Measurements from ENCODE around the gene SLC5A1.

The SLC5A1 gene
- total RNA-seq, result 0 reads per million in 2 donors

DNA sequence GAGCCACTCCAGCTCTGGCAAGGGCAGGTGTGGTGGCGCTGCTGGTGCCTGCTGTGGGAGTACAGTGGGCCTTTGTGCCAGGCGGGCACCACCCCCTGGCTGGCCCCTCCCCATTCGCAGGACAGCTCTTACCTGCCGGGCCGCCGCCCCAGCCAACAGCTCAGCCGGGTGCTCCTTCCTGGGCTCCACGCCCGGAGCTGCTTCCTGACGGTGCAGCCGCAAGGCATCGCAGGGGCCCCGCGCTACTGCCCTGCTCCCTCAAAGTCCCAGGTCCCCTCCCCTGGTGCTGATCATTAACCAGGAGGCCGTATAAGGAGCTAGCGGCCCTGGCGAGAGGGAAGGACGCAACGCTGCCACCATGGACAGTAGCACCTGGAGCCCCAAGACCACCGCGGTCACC is at the start of gene SLC5A1:
TSS of gene SLC5A1 (plus strand) at position 338 of the 400 bp plus-strand sequence. CDS start at position 359, 21 bp downstream.
- DNase-seq, result no peak

DNA sequence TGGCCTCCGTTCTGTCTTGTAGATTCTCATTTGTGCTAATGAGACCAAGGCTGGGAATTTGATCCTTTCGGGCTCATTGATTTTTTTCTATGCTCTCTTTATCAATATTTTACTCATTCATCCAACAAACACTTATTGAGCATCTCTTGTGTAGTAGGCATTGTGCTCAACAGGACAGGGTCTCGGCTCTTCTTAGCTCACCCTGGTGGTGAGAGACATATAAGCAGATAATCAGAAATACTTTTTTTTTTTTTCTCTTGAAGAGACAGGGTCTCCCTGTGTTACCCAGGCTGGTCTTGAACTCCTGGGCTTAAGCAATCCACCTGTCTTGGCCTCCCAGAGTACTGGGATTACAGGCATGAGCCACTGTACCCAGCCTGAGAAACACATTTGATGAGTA is 48.0 kb upstream of the SLC5A1 start:
- DNase-seq, result no peak

DNA sequence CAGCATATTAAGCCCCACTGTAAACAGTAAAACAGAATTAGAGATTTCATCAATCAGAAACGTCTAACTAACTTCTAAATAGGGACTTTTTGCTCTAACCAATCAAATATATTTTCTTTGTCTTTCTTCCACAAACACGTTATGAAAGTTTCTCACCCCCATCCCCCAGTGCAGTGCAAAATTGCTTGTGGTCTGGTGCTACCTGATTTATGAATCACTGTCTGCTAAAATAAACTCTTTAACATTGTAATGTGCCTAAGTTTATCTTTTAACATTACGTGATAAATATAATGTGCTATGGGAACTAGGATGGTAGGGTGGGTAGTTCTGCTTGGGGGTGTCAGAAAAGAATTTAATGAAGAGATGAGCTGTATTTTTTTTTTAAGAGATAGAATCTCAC is 47.3 kb upstream of the SLC5A1 start:
- no peak for DNase-seq

DNA sequence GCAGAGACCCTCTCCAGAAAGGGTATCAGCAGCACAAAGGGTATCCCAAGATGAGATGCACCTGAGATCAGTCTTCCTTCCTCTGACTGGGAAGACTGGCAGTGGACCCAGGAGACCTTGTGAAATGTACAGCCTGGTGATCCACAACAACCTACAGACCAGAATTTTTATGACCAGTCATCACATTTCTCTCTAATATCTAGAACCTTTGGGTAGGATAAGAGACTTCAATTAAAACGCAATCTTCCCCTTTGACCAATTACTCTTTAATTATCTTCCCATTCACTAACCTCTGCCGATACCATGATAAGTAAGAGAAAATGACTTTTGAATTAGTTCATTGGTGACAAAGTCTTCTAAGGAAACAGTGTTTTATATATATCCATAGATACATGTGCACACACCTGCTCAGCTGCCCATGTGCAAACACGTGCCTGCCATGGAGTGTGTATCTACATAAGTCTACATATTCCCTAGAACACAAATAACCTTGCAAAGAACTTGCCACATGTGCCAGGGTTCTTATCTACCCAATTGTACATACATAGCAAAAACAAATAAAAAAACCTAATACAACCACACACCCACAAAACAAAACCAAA is 44.2 kb upstream of the SLC5A1 start:
- no peak for DNase-seq

DNA sequence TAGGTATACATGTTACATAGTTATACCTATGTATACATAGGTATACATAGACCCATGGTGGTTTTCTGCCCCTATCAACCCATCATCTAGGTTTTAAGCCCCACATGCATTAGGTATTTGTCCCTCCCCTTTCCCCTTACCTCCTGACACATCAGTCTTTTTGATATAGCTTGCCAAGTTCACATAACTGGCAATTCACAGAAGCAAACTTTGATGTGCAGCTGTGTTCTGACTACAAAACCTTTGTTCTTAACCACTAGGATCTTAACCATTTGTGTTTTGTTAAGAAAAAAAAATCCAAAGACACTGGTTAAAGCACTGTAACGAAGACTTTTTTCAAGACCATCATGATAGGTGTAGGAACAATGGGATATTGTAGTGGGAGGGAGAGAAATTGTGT is 42.9 kb upstream of the SLC5A1 start:
- no peak for DNase-seq

DNA sequence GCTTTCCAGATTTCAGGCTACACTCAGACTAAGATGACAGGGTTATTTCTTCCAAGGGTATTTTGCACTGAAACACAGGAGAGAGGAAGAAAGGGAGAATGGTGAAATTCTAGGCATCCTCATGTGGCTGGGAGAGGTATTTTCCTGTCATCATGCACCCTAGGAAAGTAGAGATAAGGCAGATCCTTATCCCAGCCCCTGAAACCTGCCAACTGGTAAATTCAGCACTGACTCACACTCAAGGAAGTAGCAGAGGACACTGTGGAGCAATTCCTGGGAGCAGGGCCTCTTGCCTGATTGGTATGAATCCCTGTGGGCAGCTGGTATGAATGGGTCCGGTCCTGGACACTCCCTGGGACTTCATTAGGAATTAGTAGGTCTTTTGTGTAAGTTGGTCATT is 37.6 kb upstream of the SLC5A1 start:
- no peak for DNase-seq

DNA sequence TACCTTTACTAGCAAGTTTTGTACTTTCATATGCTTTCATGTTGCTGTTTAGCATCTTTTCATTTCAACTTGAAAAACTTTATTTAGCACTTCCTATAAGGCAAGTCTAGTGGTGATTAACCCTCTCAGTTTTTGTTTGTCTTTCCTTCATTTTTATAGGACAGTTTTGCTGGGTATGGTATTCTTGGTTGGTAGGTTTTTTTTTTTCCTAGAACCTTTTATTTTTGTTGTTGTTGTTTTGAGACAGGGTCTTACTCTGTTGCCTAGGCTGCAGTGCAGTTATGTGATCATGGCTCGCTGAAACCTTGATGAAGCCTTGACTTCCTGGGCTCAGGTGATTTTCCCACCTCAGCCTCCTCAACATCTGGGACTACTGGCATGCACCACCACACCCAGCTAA is 29.9 kb upstream of the SLC5A1 start:
- no peak for DNase-seq

DNA sequence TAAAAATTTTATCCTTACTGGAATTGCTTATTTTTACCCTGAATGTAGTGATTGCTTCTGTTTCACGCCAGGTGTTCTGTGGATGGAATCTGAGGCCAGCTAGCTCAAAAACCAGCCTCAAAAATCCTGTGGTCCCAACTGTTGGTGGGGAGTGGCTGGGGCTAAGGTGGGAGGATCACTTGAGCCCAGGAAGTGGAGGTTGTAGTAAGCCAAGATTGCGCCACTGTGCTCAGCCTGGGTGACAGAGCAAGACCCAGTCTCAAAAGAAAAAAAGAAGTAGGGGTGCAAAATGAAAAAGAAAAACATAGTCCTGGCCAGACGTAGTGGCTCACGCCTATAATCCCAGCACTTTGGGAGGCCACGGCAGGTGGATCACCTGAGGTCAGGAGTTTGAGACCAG is 27.0 kb upstream of the SLC5A1 start:
- DNase-seq, result no peak

DNA sequence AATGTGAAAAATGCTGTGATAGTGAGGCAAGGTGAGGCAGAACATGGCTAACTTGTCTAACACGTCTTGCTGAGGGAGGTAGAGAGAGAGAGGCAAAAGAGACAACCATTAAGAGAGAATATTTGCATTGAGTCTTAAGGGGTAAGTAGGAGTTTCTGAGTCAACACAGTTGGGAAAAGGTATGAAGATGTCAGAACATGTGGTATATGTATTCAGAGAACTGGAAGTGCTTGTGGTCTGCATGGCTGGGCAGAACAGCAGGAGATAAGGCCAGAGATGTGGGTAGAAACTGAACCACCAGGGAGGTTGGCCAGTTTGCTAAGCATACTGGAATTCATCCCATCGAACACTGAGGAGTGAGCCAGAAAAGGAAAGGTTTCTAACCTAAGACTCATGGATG is 25.0 kb upstream of the SLC5A1 start:
- no peak for DNase-seq

DNA sequence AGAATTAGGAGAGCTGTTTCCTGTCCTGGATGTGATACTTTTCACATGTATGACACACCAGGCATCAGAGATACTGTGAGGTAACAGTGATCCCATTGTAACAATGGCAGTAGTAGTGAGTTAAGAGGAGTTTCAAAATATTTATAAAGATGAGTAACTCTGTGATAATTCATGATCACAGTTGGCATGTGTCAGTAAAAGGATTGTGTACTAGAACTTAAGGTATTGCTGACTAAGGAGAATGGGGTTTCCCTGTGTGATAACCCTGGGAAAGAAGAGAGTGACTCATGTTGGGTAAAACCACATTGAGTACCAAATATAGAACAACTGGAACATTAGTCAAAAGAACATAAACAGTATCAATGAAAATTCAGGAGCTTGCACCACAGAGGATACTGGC is 22.9 kb upstream of the SLC5A1 start:
- no peak for DNase-seq

DNA sequence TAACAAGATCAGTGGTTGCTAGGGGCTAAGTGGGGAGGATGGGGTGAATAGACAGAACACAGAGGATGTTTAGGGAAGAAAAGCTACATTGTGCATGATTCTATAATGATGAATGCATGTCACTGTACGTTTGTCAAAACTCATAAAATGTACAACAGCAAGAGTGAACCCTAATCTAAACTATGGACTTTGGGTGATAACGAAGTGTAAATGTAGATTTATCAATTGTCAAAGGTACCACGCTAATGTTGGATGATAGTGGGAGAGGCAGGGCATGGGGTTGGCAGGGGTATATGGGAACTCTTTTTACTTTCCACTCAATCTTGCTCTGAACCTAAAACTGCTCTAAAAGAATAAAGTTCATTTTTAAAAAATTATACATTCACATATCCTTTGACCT is 21.3 kb upstream of the SLC5A1 start:
- no peak for DNase-seq

DNA sequence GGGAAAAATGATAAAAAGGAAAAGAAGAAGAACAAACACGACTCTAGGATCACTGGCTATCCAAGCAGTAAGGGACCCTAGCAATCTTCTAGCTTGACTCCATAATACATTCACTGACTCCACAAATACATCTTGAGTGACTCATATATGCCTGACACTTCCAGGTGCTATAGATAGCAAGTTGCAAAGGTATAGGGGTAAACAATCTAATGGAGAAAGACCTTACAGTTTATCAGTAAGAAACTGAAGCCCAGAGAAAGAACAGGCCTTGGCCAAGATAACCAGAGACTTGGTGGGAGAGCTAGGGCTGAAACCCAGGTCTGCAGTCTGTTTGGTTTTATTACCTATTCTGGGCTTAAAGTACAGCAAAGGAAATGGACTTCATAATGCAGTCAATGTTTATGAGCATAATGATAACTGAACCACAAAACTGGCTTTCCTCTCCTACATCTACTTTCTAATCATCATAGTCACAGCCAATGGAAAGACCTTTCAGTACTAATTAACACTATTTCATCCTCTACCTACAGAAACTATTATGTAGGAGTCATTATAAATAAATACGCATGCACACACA is 19.7 kb upstream of the SLC5A1 start:
- no peak for DNase-seq

DNA sequence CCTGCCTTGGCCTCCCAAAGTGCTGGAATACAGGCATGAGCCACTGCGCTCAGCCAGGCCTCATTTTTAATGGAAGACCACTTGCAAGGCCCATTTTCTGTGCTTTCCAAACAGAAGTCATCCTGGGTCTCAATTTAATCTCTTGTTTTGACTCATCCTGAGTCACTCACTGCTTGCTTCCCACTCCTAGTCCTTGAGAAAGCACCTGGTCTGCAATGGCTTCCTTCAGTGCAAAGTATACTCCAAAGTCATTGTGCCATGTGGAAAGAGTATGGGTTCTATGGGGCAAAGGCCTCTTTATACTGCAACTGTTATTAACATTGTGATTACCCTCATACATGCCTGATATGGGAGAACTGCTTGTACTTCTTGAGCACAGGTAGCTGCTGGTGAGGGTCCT is 18.3 kb upstream of the SLC5A1 start:
- no peak for DNase-seq

DNA sequence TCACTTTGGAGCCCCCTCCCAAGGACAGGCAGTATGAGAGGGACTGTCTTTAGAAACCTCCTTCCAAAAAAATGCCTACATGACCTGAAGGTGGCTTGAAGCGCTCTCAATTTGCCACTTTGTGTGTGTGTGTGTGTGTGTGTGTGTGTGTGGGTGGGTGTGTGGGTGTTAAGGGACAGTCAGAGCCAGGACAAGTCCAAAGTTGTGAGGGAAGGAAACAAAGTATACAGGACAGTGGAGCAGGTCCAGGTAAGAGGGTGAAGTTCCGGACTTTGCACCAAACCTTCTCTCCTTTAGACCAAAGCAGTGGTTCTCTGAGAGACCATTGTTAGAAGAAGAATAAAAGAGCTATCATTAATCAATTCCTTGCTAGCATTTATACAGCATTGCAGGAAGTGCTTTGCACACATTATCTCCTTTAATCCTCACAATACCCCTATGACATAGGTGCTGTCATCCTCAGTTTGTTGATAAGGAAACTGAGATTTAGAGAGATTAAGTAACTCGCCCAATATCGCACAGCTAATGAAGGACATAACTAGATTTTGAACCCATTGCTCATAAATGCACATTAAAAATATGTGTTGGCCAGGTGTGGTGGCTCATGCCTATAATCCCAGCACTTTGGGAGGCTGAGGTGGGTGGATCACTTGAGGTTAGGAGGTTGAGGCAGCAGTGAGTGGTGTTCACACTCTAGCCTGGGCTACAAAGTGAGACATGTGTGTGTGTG is 12.4 kb upstream of the SLC5A1 start:
- no peak for DNase-seq

DNA sequence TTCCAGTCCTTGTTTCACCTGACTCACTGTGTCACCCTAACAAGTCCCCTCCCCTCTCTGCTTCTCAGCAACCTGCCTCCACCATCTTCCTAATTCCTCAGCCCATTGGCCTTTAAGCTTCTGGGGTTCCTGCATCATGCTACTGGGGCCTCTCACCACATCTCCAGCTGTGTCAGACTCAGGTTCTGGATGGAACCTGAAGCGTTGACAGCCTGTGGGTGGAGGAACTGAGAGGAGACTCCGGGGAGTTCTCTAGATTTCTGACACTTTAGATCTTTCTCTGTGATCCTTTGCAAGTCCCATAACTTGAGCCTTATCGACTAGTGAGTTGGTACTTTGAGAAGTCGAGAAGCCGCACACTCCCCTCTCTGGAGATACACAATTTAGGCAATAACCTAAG is 11.6 kb upstream of the SLC5A1 start:
- DNase-seq, result no peak

DNA sequence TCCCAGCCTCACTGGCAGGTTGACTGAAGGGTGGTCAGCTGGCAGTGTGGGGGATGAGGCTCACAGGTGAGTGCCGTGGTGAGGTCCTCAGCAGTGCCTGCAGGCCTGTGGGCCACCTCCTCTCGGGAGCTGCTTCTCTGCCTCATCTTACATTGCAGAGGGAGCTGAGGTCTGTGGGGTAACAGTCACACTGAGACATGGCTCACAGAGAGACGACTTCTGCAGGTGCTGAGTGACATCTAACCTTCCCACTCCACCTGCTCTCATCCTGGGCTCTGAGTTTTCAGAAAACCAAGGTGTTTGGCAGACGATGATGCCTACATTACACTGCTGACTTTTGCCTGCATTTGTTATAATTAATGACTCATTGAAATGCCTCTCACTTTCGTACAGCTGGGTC is 8.8 kb upstream of the SLC5A1 start:
- no peak for DNase-seq

DNA sequence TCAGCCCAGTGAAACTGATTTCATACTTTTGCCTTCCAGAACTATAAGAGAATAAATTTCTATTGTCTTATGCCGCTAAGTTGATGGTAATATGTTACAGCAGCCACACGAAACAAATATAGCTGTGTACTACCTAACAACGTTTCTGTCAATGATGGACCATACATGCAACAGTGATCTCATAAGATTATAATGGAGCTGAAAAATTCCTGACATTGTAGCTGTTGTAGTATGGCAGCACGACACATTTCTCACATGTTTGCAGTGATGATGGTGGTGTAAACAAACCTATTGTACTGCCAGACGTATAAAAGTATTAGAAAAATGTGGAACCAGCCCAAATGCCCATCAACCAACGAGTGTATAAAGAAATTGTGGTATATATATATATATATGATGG is 5.8 kb upstream of the SLC5A1 start:
- no peak for DNase-seq

DNA sequence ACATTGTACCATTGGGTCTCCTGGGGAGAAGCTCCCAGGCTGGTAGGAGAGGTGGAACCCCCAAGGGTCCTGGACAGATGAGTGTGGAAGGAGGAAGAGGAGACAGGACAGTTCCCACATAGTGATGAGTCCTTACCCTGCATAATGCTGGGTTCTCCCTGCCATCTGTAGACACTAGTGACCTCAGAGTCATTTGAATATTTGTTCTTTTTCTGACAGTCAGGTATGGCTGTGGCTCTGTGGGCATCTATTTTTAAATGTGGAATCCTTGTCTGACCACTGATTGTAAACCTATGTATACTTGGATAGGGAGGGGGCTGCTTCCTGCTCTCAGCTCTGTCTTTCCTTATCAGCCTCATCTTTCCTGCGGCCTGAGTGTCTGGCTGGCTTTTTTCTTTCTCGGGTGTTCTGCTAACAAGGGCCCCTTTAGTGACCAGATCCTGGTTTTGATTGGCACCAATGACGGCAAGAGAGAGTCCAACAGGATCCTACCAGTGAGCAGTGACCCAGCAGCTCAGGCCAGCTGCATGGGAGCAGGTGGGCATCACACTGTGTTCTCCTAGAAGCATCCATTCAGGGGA is 2.6 kb upstream of the SLC5A1 start:
- no peak for DNase-seq

DNA sequence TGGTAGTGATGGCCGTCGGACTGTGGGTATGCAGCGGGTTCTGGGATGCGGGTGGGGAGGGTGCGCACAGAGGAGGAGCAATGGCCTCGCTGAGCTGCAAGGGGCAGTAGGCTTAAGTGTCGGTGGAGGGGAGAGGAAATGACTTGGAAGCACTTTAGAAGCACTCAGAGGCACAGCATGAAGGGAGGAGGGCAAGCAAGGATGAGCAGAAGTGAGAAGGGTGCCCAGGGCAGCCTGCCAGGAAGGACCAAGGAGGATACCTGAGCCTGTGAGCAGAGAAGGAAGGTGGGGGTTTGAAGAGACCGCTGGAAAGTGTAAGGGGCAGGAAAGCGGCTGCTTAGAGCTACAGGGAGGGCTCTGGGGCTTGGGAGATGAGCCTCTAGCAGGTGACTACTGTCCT is 330 bp downstream of the SLC5A1 start:
- DNase-seq, result no peak

DNA sequence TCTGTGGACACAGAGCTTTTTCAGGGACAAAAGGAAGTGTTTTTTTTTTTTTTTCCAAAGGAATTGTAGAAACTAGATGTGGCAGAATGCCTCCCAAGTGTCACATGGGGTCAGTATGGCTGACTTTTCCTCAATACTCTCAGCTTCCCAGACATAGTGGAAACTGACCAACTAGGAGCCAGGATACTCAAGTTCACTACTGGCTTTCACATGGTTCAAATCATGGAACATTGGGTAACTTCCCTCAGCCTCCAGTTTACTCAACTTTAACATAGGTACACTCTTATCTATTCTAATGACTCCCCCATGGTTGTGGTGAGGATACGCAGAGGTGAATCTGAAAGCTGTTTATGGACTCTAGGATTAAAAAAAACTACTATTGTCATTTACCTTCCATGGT is 1.4 kb downstream of the SLC5A1 start:
- DNase-seq, result no peak

DNA sequence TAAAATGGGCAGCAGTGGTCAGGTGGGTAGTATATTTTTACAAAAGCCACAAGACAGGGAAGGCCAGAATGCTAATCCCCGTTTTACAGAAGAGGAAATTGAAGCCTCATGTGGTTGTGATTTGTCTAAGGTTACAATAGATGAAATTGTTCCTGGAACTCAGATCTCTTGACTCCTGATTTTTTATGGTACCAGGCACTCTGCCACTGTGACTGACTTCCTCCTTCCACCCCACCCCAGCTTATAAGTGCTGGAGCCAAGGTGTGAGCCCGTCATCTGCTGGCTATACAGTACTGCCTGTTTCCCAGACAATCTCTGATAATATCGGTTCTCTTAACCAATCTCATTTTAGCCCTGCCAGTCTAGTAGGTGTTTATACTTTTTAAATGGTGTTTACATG is 1.9 kb downstream of the SLC5A1 start:
- DNase-seq, result no peak

DNA sequence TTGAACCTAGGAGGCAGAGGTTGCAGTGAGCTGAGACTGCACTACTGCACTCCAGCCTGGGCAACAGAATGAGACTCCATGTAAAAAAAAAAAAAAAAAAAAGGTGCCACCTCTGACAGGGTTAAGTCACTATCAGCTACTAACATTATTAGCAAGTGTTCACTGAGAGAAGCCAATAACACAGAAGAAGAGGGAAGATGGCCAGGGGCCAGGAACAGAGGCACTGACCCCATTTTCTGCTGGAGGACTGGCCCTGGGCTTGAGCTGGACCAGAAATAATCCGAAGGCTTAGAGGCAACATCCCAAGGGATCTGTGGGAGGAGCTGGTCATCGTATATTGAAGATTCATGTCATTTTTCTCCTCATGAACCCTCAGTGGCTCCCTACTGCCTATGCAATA is 5.0 kb downstream of the SLC5A1 start:
- DNase-seq, result no peak

DNA sequence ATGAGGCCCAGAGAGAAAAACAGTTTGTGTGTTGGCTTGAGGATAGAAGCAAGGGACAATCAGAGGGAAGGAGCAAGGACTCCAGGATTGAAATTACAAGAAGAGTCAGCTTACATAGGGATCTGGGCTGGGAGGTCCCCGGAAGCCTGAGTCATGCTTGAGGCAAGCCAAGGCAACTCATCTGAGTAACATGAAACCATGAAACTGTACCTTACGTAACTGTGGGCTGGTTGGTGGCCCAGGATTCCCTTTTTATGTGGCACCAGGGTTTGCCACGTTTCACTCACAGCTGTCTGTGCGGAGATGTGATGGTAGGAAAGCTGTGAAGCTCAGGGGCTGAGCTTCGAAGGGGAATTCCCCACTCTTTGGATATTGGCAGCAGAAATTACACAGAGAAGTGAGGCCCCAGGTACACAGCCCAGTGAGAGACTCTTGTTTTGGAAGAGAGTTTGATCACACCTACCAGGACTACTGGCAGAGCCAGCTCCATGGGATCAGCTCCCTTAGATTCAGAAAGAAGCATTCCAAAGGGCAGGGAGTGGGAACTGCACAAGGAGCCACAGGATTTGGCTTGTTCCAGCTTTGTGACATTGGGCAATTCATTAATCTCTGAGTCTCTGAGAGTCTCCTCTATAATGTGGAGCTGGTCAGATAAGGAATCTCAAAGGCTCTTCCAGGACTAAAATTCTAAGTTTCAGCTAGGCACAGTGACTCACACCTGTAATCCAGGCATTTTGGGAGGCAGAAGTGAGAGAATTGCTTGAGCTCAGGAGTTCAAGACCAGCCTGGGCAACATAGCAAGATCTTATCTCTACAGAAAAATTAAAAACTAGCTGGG is 7.8 kb downstream of the SLC5A1 start:
- DNase-seq, result peak; percentile 13
